Measurements from ENCODE around the gene ABTB2. TPM values are rescaled to one million over a fixed set of nuclear protein-coding genes. Genes with fewer than 3 reads are reported as not detected.
A peak's percentile ranks its signal among the peaks of the same experiment; 100 is the strongest.
"Not testable (repeated sequence)": the region's sequence is repeated elsewhere in the genome, so short reads cannot be mapped to it uniquely, and the experiment has no call there.

Gene ABTB2
- total RNA-seq, 1 experiment from 2014 or later = 1.2 TPM

DNA sequence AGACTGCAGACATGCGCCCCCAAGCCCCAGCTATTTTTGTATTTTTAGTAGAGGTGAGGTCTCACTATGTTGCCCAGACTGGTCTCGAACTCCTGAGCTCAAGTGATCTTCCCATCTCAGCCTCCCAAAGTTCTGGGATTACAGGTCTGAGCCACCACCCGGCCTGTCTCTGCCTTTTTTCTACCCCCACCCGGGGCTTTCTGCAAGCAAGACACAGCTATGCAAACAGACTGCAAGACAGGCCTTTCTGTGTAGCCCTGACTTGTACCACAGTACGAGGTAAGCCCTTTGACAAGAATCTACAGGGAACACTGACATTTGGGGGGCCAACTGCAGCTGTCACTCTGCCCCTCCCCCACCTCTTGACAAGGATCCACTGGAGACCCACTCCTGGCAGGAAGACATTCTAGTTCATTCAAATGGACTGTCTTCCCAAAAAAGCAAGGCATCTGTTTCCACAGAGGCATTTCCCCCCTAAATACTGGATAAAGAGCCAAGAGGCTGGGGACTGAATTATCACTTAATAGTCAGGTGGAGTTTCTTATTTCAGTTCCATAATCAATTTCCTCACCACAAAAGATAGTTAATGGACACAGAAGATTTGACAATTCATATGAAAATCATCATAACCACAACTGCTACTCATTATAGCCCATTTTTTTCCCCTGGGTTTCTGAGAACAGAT lies 118.2 kb downstream of the ABTB2 start:
- DNase-seq (ENCODE audit: low spot score) = no peak

DNA sequence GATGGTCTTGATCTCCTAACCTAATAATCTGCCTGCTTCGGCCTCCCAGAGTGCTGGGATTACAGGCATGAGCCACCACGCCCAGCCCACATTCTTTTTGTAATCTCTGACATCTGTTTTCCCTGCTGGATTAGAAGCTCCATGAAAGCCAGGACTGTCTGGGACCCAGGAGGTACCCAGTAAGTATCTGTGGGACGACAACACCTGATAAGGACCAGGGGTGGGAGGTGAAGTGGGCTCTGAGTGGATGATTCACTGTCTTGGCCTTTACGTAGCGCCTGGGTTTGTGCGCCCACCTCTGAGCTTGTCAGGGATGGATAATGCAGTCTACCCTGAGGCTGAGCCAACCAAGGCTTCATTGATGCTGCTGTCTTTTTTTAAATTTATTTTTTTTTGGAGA lies 118.8 kb downstream of the ABTB2 start:
- no peak for DNase-seq (ENCODE audit: low spot score)

DNA sequence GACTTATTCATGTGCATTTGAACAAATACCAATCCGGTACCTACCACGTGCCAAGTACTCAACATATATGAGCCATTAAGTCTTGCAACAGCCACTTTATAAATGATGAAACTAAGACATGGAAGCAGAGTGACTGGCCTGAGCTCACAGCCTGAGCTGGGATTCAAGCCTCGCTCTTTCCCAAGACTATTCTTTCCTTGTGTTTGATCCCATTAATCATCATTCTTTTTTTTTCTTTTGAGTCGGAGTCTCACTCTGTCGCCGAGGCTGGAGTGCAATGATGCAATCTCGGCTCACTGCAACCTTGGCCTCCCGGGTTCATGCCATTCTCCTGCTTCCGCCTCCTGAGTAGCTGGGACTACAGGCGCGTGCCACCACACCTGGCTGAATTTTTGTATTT lies 119.3 kb downstream of the ABTB2 start:
- DNase-seq (ENCODE audit: low spot score) = no peak

DNA sequence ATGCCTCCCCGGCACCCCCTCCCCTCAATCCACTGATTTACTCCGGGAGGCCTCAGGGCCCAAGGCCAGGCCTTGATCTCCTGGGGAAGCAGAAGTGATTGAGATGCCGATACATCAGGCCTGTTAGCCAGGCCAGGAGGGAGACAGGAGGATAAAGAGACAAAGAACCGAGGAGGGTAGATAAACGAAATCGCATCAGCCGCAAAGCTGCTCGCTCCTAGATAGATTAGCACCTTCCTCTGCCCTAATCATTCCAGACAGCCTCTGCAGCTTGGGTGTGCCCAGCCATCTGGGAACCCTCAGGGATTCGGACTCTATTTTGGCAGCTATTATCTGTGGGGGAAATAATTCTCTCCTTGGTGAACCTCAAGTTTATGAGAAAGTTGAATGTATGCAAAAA lies 121.2 kb downstream of the ABTB2 start:
- DNase-seq (ENCODE audit: low spot score) = no peak

DNA sequence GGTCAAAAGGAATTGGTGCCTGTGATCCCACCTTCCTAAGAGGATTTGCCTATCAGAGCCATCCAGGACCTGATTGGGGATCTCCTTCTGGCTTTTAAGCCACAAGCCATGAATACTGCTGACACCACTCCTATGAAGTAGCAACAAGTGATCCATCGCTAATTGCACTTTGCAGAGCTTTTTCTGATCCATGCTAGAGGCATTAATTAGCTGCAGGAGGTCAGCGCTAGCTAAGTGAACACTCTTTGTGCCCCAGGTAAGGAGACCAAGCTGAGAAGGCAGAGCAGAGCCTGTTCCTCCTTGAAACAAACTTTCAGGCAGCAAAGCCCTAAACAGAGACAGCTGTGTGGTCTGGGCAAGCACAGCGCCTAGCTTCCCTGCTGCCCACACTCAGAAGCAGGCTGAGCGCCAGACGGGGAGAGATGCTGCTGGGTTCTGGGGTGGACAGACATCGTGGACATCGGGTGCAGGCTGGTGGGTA lies 122.2 kb downstream of the ABTB2 start:
- DNase-seq (ENCODE audit: low spot score) = no peak

DNA sequence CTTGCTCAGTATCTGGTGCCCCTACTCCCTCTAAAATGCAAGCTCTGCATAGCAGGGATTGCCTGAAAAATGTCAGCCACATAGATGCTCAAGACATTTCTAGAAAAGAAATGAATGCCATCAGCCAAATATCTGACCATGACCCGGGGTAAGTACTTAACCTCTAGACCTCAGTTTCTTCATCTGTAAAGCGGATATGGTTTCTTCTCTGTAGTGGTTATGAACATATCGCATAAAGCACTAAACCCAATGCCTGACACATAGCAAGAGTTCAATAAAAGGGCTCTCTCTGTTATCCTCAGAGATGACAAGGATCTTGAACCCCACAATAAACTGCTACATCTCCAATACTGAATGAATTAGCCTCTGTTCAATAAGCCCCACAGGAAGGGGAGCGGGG lies 122.6 kb downstream of the ABTB2 start:
- DNase-seq (ENCODE audit: low spot score) = no peak

DNA sequence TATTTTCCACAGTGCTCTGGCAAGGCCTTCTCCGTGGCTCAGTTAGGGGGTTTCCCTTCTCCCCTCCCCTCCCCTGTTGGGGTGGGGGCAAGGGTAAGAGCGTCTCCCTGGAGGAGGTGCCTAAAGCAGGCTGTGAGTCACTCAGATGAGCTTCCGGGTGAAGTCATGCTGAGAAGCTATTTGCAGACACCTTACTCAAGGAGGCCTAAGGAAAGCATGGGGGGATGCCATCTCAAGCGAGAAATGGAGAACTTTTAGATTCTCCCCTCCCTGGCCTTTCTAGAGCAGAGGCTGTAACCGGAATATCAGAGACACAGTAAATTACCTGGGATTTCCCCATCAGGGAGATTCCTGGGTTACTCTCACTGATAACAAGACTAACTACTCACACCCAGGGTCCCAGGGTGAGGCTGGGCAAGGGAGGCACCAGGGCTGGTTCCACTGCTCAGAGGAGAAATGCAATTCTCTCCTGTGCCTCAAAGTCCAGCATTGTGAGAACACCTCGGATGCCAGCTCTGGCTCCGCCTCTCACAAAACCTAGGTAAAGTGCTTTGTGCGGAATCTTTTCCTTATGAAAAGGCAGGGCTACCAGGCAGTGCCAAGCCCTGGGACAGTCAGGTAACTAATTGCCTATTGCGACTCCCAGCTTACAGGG lies 123.6 kb downstream of the ABTB2 start:
- peak; percentile 79 for DNase-seq (ENCODE audit: low spot score)

DNA sequence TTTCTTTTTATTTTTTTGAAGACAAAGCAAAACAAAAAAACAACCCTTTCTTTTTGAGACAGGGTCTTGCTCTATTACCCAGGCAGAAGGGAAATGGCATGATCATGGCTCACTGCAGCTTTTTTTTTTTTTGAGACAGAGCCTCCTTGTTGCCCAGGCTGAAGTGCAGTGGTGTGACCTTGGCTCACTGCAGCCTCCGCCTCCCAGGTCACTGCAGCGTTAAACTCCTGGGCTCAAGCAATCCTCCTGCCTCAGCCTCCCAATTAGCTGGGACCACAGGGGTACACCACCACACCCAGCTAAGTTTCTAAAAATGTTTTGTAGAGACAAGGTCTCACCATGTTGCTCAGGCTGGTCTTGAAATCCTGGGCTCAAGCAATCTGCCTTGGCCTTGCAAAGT lies 124.6 kb downstream of the ABTB2 start:
- no peak for DNase-seq (ENCODE audit: low spot score)

DNA sequence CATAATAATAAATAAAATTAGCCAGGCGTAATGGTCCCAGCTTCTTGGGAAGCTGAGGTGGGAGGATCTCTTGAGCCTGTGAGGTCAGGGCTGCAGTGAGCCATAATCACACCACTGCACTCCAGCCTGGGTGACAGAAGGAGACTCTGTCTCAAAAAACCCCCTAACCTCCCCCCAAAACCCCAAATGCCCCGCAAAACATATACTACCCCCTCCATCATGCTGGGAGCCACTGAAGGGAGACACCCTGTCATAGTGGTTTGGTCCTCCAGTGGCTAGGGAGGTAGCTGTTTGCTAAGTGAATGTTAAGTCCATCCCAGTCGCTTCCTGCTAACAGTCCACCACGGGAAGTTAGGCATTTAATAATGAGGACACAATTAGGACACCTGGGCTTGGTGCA lies 125.0 kb downstream of the ABTB2 start:
- no peak for DNase-seq (ENCODE audit: low spot score)

DNA sequence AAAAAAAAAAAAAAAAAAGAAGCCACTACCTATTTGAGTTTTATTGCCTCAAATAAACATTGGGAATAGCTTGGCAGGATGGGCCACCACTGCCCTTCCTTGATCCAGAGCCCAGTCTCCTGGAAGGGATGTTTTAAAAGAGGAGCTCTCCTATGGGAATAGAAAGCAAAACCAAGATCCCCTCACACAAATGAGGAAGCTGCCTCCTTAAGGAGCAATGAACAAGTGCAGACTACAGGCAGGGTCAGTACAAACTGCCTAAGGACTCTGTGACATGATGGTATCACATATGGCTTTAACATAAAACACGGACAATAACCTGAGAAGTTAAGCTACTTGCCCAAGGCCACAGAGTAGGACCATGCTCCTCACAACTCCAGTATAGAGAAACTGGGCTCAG lies 131.6 kb downstream of the ABTB2 start:
- no peak for DNase-seq (ENCODE audit: low spot score)

DNA sequence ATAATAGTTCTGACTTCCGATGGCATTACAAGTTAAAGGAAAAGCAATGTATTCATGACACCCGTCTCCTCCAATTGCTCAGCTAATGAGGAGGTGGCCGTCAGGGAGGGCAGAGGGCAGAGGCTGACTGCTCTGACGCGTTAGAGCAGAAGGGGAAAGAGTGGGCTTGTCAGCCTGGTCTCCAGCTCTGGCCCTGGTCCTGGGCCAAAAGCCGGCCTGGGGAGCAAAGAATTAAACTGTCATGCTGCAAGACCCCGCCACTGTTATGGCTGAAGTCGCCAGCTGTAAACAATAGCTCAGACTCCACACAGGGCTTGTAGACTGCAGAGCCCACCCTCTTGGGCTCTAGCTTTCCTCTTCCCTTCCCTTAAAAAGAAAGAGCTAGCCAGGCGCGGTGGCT lies 132.7 kb downstream of the ABTB2 start:
- DNase-seq (ENCODE audit: low spot score) = no peak

DNA sequence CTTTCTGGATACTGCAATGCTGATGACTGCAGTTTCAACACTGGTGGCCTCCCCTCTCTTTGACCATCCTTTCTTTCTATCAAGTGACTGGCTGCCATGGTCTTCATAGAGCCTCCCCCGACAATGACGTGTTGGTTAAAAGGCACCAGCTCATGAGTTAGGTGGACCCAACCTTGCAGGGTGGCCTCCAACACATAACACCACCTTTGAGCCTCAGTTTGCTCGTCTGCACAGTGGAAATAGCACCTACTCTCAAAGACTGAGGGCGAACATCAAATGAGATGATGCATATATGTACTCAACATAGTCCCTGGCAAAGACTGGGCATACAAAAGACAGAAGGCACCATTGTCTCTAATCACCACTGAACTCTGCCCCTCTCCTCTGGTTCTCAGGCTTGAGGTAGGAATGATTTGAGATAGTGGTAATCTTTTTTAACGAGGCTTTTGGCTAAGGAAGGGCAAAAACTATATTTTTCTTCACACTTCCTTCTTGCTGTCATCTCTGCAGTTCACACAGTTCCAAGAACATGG lies 133.3 kb downstream of the ABTB2 start:
- no peak for DNase-seq (ENCODE audit: low spot score)

DNA sequence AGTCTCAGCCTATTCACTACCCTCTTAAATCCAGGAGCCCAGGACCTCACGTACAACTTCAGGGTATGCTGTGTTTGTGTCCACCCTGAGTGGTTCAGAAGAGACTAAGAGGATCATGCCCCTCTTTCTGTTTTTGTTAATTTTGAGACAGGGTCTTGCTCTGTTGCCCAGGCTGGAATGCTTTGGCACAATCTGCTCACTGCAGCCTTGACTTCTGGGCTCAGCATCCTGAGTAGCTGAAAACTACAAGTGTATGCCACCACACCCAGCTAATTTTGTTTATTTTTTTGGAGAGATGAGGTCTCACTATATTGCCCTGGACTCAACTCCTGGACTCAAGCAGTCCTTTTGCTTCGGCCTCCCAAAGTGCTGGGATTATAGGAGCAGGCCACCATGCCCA lies 133.9 kb downstream of the ABTB2 start:
- DNase-seq (ENCODE audit: low spot score) = no peak

DNA sequence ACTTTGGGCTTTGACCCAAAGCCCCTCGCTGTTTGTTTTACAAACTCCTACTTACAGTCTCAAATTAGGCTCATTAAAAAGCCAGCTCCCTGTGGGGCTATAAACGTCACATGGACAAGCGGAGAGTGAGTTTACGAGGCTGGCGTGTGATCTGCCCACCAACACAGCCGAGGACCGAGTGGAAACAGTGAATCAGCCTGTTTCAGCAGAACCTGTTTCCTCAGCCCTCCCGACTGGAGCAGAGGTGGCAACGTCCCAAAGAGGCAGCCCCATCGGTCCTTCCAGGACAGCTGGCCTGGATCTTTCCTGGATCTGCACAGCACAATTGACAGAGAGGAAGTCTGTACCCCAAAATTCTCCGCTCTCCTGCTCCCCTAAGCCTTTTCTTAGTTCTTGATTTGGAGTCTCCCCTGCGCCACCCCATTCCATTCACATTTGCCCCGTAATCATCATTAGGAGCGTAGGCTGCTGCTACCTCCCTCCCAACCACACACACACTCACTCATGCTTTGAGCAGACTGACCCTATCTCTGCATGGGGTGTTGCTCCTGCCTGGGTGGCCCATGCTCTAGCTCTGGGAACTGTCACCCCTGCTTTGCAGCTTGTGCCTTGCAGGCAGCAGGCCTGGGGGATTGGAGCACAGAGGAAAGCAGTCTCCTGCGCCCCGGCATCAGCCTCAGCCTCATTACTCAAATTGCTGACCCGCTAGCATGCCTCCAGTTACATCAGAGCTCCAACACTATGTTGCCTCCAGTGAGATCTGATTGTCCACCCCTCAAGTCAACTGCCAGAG lies 134.6 kb downstream of the ABTB2 start:
- peak; percentile 84 for DNase-seq (ENCODE audit: low spot score)

DNA sequence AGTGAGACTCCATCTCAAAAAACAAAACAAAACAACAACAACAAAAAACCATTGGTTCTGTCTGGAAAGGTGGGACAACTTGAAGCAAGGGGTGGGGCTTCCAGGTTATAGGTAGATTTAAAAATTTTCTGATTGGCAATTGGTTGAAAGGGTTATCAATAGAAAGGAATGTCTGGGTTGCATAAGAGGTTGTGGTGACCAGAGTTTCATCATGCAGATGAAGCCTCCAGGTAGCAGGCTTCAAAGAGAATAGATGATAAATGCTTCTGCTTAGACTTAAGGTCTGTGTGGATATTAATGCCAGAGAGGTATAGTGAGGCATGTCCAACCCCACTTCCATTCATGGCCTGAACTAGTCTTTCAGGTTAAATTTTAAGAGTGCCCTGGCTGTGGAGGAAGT lies 135.8 kb downstream of the ABTB2 start:
- DNase-seq (ENCODE audit: low spot score) = no peak

DNA sequence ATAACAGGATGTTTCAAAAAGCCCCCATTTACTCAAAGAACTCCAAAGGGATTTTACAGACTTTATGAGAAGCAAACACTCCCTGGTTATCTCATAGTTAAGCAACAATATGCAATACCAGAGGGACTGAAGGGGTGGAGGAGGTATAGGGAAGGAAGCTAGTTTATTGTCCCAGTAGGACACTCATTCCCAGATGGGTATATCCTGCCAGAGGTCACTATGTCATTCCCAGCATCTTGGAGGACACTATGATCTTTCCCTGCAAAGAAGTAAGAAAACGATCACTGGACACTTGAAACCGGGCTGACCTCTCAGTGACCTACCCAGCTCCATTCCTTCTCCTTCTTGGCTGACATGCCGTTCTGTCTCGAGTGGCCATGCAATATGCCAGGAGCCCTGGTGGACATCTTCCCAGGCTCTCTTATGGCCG lies 137.9 kb downstream of the ABTB2 start:
- DNase-seq (ENCODE audit: low spot score) = no peak

DNA sequence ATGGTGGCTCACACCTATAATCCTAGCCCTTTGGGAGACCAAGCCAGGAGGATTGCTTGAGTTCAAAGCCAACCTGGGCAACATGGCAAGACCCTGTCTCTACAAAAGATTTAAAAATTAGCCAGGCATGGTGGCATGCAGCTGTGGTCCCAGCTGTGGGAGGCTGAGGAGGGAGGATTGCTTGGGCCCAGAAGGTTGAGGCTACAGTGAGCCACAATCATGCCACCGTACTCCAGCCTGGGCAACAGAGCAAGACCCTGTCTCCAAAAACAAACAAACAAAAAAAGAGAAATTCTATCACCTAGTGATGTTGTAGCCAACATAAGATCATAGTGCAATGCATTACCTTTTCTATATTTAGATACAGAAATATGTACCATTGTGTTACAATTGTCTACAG lies 138.5 kb downstream of the ABTB2 start:
- no peak for DNase-seq (ENCODE audit: low spot score)

DNA sequence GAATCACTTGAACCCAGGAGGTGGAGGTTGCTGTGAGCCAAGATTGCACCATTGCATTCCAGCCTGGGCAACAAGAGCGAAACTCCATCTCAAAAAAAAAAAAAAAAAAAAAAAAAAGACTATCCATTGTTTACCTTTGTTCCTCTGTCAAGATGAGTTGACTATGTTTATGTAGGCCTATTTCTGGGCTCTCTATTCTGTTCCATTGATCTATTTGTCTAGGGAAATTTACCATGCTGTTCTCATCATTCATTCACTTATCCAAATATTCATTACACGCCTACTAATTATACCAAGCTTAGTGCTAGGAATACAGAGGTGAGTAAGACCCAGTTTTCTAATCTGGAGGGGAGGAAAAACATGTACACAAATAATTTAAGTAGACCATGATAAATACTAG lies 139.1 kb downstream of the ABTB2 start:
- not testable (repeated sequence) for DNase-seq (ENCODE audit: low spot score)

DNA sequence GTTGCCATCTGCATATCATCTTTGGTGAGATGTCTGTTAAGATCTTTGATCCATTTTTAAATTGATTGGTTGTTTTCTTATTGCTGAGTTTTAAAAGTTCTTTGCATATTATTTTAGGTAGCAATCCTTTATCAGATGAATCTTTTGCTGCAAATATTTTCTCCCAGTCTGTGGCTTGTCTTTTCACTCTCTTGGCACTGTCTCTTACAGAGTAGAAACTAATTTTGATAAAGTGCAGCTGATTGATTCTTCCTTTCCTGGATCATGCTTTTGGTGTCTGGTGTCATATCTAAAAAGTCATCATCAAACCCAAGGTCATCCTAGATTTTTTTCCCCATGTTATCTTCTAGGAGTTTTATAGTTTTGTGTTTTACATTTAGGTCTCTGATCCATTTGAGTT lies 139.7 kb downstream of the ABTB2 start:
- no peak for DNase-seq (ENCODE audit: low spot score)

DNA sequence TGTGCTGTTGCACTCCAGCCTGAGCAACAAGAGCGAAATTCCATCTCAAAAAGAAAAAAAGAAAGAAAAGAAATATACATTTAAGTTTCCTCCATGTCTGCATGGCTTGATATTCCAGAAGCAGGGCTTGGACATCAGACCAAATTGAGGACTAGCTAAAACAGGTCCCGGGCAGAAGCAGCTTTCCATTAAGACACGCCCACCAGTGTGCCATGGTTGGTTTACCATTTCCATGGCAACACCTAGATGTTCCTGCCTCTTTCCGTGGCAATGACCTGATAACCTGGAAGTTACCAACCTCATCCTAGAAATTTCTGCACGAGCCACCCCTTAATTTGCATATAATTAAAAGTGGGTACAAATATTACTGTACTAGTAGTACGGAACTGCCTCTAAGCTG lies 141.1 kb downstream of the ABTB2 start:
- no peak for DNase-seq (ENCODE audit: low spot score)

DNA sequence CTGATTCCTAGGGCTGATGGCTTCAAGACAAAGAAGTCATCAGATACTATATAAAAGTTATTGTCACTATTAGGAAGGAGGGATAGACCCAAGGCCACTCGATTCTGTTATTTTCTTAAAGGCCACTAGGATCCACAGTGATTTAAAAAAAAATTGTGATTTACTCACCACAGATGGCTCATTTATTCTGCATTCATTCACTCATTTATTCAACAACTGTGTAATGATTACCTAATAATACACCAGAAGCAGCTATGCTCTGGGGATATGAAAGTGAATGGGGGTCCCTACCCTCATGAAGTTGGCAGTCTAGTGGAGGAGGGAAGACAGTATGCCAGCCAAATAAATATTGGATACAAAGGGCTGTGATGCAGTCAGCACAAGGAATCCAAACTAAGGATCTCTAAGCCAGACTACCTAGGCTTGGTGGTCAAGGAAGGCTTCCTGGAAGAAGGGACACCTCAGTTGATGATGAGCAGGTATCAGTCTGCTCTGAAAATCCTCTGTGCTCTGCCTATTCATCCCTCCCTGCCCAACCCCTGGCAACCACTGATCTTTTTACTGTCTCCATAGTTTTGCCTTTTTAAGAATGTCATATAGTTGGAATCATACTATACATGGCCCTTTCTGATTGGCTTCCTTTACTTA lies 141.9 kb downstream of the ABTB2 start:
- DNase-seq (ENCODE audit: low spot score) = no peak
